Gastrocnemius medialis (tissue), 4 donors: ENCODE data around the gene OVOL1. TPM values are rescaled to one million over a fixed set of nuclear protein-coding genes. Genes with fewer than 3 reads are reported as not detected.

Experiments used
- ATAC-seq, 2 donors: fragments of 150-250 bp; one replicate each; pipeline ENCODE4 v1.9.1; 2016
- DNase-seq, 2 donors: peaks; one replicate each; pipeline ENCODE4 v3.0.0-alpha.2; 2019
- H3K27ac ChIP-seq, 4 donors: fragments of 200-600 bp; sonication (generic); 1 replicate in 1 of 4; 2 replicates in 3 of 4; pipeline ENCODE4 v1.5.1; 2016 to 2018; ENCODE audit warnings: mild to moderate bottlenecking in 2 of 4, moderate library complexity in 1 of 4
- H3K27me3 ChIP-seq, 3 donors: fragments of 200-600 bp; sonication (generic) in 2 of 3; 1 replicate in 1 of 3; 2 replicates in 2 of 3; pipeline versions ENCODE4 v1.5.1 to v1.6.0; 2016 to 2019; ENCODE audit warnings: mild to moderate bottlenecking in 1 of 3, moderate library complexity in 1 of 3
- H3K36me3 ChIP-seq, 2 donors: fragments of 200-600 bp; sonication (generic) in 1 of 2; one replicate each; pipeline ENCODE4 v1.5.1; 2017 to 2018
- H3K4me1 ChIP-seq, 2 donors: fragments of 200-600 bp; sonication (generic) in 1 of 2; one replicate each; pipeline ENCODE4 v1.5.1; 2016 to 2017; ENCODE audit warnings: mild to moderate bottlenecking in 2 of 2
- H3K4me3 ChIP-seq, 4 donors: fragments of 200-600 bp; sonication (generic) in 3 of 4; 1 replicate in 1 of 4; 2 replicates in 3 of 4; pipeline ENCODE4 v1.5.1; 2016 to 2019; ENCODE audit warnings: mild to moderate bottlenecking in 2 of 4
- H3K9me3 ChIP-seq, 3 donors: fragments of 200-600 bp; sonication (generic) in 2 of 3; 1 replicate in 1 of 3; 2 replicates in 2 of 3; pipeline ENCODE4 v1.5.1; 2016 to 2019
- POLR2A ChIP-seq, 2 donors: fragments of 450-650 bp; IDR thresholded peaks; one replicate each; pipeline ENCODE4 v1.6.1; 2017; ENCODE audit warnings: antibody characterized with exemption in 2 of 2, mild to moderate bottlenecking in 2 of 2, moderate library complexity in 2 of 2
- in situ Hi-C, 4 donors: fragments of 200-750 bp; cut with MboI; loops; one replicate each; pipeline versions ENCODE4 v1.15.0 to v1.8.0; 2017; ENCODE audit warnings: low sequenced_read_pairs in 4 of 4
- intact Hi-C: fragments of 100-400 bp; cut with DNase I; formaldehyde crosslinking; loops from one replicate; pipeline ENCODE4 v1.15.1; 2023; ENCODE audit warnings: low total_unique reads
- total RNA-seq, 4 donors: library from RNA; depleted of rRNA; stranded (reverse); fragments of >200 nt; gene quantifications; one replicate each; pipeline versions ENCODE4 v1.1.0 to v1.2.3, GENCODE V29; 2016
- TF ChIP-seq, protein P1 (sequence below), 5 experiments: fragments of 450-650 bp in 3 of 5; fragments of 200-600 bp in 2 of 5; sonication (generic) in 2 of 5; IDR thresholded peaks in 4 of 5; conservative IDR thresholded peaks in 1 of 5; 1 replicate in 4 of 5; 2 replicates in 1 of 5; pipeline ENCODE4 v1.5.1; 2016 to 2019; ENCODE audit warnings: antibody characterized with exemption in 5 of 5, mild to moderate bottlenecking in 3 of 5, moderate library complexity in 3 of 5

OVOL1 gene
- total RNA-seq, 4 donors from 2014 or later = 0.15 TPM; not detected in 3

DNA sequence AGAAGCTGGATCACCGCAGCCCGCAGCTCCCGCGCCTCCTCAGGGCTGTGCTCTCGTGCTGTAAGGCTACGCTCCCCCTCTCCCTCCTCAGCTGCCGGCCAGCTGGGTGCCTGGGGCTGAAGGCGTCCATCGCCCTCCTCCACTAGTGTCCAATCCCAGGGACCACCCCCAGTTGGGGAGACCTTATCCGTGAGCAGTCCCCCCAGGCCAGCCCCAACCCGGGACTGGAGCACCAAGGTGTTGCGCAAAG is 7.3 kb upstream of the OVOL1 start:
- peak overlapping the region in 3 of 4 donors; percentile 59 to 88 (median 82) for H3K27ac ChIP-seq
- H3K4me3 ChIP-seq = peak overlapping the region; percentile 59 to 97 (median 74)
- DNase-seq (no peak), ATAC-seq (no peak)
- H3K27me3 ChIP-seq = peaks cover 0 to 3% (median 0%) of the 10 kb centered on the region in 3 donors
- H3K9me3 ChIP-seq = no peaks in the 10 kb centered on the region
- intact Hi-C loops (no loop called here), in situ Hi-C loops (no loop called here)
- H3K4me1 ChIP-seq = peaks cover 9% of the 10 kb centered on the region in 2 donors
- TF ChIP-seq, protein P1, sequence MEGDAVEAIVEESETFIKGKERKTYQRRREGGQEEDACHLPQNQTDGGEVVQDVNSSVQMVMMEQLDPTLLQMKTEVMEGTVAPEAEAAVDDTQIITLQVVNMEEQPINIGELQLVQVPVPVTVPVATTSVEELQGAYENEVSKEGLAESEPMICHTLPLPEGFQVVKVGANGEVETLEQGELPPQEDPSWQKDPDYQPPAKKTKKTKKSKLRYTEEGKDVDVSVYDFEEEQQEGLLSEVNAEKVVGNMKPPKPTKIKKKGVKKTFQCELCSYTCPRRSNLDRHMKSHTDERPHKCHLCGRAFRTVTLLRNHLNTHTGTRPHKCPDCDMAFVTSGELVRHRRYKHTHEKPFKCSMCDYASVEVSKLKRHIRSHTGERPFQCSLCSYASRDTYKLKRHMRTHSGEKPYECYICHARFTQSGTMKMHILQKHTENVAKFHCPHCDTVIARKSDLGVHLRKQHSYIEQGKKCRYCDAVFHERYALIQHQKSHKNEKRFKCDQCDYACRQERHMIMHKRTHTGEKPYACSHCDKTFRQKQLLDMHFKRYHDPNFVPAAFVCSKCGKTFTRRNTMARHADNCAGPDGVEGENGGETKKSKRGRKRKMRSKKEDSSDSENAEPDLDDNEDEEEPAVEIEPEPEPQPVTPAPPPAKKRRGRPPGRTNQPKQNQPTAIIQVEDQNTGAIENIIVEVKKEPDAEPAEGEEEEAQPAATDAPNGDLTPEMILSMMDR (IDR thresholded peaks at IDR 0.05 in 4 of 5, conservative IDR thresholded peaks at IDR 0.05 in 1 of 5) = no peak
- TF ChIP-seq POLR2A (IDR thresholded peaks at IDR 0.05) = no peak
- H3K36me3 ChIP-seq = peaks cover 0 to 29% of the 10 kb centered on the region in 2 donors

DNA sequence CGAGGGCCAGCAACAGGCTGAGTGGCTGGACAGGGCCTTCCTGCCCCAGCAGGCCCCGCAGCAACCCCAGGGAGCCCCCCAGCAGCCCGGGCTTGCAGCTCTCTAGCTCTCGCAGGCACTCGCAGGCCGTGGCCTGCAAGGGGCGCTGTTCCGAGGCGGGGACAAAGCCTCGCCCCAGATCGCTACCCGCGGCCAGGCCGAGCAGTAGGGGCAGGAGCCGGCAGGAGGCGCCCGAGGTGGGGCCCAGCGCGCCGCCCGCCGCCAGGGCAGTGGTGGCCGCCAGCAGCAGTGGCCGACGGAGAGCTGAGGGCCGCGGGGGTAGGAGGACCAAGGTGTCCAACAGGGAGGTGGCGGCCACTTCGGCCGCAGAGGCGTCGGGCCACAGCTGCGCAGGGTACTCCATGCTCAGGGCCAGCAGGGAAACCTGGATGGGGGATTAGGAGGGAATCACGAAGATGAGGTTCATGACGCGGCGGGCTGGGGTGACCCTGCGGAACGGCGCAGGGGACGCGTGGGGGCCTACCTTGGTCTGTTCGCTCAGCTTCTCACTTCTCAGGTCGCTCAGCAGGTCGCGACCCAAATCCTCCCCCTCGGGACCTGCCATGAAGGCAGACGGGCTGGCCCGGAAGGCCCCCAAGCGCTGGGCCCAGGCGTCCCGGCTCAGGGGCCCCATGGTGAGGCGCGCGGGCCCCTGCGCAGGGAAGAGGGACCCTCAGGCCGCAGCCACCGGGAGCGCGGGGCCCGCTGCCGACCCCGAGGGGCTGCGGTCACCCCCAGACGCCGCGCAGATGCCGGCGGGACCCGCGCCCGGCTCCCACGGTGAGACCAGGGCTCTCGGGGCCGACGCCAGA is 6.7 kb upstream of the OVOL1 start:
- H3K36me3 ChIP-seq = peaks cover 0 to 29% of the 10 kb centered on the region in 2 donors
- TF ChIP-seq, protein P1 (IDR thresholded peaks at IDR 0.05 in 4 of 5, conservative IDR thresholded peaks at IDR 0.05 in 1 of 5) = peak; percentile 77 to 99 (median 87)
- TF ChIP-seq POLR2A (IDR thresholded peaks at IDR 0.05) = peak in 1 of 2 donors; percentile 44
- in situ Hi-C loops = no loop called here
- intact Hi-C loops = loop anchor here (1.0 to 10.0 kb wide), 4 partner anchors 38 to 205 kb away; partner anchors contain the start of genes CFL1 and KAT5
- ATAC-seq (peak; percentile 61 to 65), DNase-seq (peak in 1 of 2 donors; percentile 72)
- peaks cover under 1 to 8% (median 5%) of the 10 kb centered on the region in 3 donors for H3K27me3 ChIP-seq
- H3K9me3 ChIP-seq = no peaks in the 10 kb centered on the region
- peaks cover 9% of the 10 kb centered on the region in 2 donors for H3K4me1 ChIP-seq
- H3K4me3 ChIP-seq = peak overlapping the region; percentile 59 to 97 (median 74)
- H3K27ac ChIP-seq = peak overlapping the region; percentile 59 to 88 (median 80)

DNA sequence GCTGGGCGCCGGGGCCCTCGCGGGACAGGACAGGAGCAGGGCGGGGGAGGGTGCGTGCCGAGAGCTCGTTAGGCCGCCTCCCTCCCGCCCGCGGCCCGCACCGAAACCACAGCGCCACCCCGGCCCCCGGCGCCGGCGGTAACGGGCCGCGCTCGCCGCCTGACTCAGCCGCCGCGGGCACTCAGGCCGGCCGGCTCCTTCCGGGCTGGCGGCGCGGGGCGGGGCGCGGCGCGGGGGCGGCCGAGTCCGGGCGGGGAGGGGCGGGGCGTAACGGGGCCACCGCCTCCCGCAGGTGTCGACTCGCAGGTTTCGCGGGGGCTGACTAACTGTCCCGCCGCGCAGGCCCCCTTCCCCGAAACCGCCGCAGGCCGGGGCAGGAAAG is 6.1 kb upstream of the OVOL1 start, which contains the start of gene AP5B1:
Gene AP5B1, minus strand, starts transcription at position 207 of the 382 bp plus-strand sequence. CDS start 385 bp downstream, outside the sequence.
- Histone ChIP-seq H3K27ac (peak within 1 kb of the TSS; percentile 59 to 88 (median 80)), H3K4me3 (peak within 1 kb of the TSS; percentile 59 to 97 (median 74)), H3K9me3 (no peaks in the 10 kb centered on the region), H3K27me3 (peaks cover 7 to 15% (median 11%) of the 10 kb centered on the region in 3 donors), H3K36me3 (peaks cover 0 to 29% of the 10 kb centered on the region in 2 donors), H3K4me1 (peaks cover 9% of the 10 kb centered on the region in 2 donors)
- ATAC-seq (peak; percentile 77 to 83), DNase-seq (peak; percentile 45 to 54)
- in situ Hi-C loops (no loop called here), intact Hi-C loops (loop anchor here (1.0 to 10.0 kb wide), 4 partner anchors 38 to 204 kb away; partner anchors contain the start of genes CFL1 and KAT5)
- TF ChIP-seq, protein P1 (IDR thresholded peaks at IDR 0.05 in 4 of 5, conservative IDR thresholded peaks at IDR 0.05 in 1 of 5) = no peak
- TF ChIP-seq POLR2A (IDR thresholded peaks at IDR 0.05) = peak; percentile 67 to 89

DNA sequence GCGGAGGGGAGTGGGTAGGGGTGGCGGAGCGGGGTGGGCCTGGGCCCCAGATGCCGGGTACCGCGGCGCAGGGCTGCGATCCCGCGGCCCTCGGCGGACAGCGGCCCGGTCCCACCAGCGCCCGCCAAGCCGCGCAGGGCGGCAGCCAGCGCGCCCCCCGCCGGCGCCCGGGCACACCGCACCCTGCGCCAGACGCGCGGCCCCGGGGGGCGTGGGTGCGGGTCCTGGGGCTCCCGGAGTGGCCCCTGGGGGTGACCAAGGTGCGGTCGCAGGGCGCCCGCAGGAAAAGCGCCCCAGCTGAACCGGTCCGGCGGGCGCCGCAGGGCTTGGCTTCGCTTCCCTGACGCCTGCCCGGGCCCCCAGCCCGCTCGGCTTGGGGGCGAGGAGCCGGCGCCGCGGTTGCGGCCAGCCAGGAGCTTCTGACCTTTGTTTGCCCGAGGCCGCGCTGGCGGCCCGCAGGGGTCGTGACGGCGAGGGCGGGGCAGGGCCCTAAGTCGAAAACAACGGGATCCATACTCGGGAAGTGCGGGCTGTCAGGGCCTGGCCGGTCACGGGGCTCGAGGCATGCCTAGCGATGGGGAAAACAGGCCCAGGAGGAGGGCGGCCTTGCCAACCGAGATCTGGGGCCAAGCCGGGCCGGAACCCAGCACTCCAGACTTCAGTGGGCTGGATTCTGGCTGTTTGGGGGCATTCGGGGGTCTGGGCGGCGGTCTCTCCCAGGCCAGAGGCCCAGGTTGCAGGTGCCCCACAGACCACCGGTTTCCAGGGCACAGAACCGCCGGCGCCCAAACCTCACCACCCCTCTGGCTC is 5.5 kb upstream of the OVOL1 start:
- Histone ChIP-seq H3K4me1 (peaks cover 8 to 9% of the 10 kb centered on the region in 2 donors), H3K27me3 (peaks cover 13 to 21% (median 17%) of the 10 kb centered on the region in 3 donors), H3K4me3 (peak overlapping the region; percentile 59 to 97 (median 65)), H3K36me3 (peaks cover 0 to 29% of the 10 kb centered on the region in 2 donors), H3K27ac (peak overlapping the region; percentile 53 to 88 (median 56)), H3K9me3 (no peaks in the 10 kb centered on the region)
- peak in 1 of 2 donors; percentile 33 for DNase-seq
- TF ChIP-seq, protein P1 (IDR thresholded peaks at IDR 0.05 in 4 of 5, conservative IDR thresholded peaks at IDR 0.05 in 1 of 5) = peak in 4 of 5 experiments; percentile 32 to 65 (median 61)
- TF ChIP-seq POLR2A (IDR thresholded peaks at IDR 0.05) = no peak
- in situ Hi-C loops (no loop called here), intact Hi-C loops (loop anchor here (2.0 to 10.0 kb wide), 3 partner anchors 69 to 203 kb away; partner anchors contain the start of genes CFL1 and KAT5)
- ATAC-seq = peak; percentile 24 to 54
